T-cell (primary cell): ENCODE measurements around the gene PDZRN3. TPM values are rescaled to one million over a fixed set of nuclear protein-coding genes. Genes with fewer than 3 reads are reported as not detected.
"Not testable (repeated sequence)": the region's sequence is repeated elsewhere in the genome, so short reads cannot be mapped to it uniquely, and the experiment has no call there.

ENCODE experiments used
- ATAC-seq, 4 experiments: fragments of 200-7000 bp in 3 of 4; fragments of 150-1000 bp in 1 of 4; cut with Tn5 transposase; replicated peaks in 1 of 4; 1 replicate in 3 of 4; 2 replicates in 1 of 4; pipeline ENCODE4 v1.10.0; 2021; ENCODE audit warnings: moderate library complexity in 3 of 4, mild to moderate bottlenecking in 2 of 4, moderate number of reproducible peaks in 1 of 4
- CTCF ChIA-PET, 2 donors: fragments of 300-600 bp; sonication (Branson Sonifier 250); formaldehyde crosslinking; loops; one replicate each; lab custom pipeline; 2022; ENCODE audit warnings: antibody characterized with exemption in 2 of 2; lab: Charles Lee
- POLR2A ChIA-PET, 2 donors: fragments of 300-600 bp; sonication (Branson Sonifier 250); formaldehyde crosslinking; loops; one replicate each; lab custom pipeline; 2022; ENCODE audit warnings: antibody characterized with exemption in 2 of 2; lab: Charles Lee
- DNase-seq, 35 experiments: peaks; one replicate each; pipeline versions ENCODE4 v3.0.0 to v3.0.0-alpha.2; 2013 to 2023
- H3K27ac ChIP-seq: one replicate; pipeline ENCODE4 v1.5.1; 2013; ENCODE audit warnings: low read length
- H3K27me3 ChIP-seq, 2 experiments: replicated peaks in 1 of 2; 1 replicate in 1 of 2; 2 replicates in 1 of 2; pipeline versions ENCODE4 v1.6.1 to v1.7.0; 2013; ENCODE audit warnings: low read length in 1 of 2, mixed read lengths in 1 of 2; ENCODE audit not compliant: control insufficient read depth in 2 of 2, insufficient read depth in 2 of 2; ENCODE audit errors: extremely low read depth in 1 of 2
- H3K36me3 ChIP-seq, 2 donors: 1 replicate in 1 of 2; 2 replicates in 1 of 2; pipeline versions ENCODE4 v1.6.1 to v1.7.0; 2013; ENCODE audit warnings: low read length in 1 of 2; ENCODE audit not compliant: control insufficient read depth in 2 of 2, insufficient read depth in 1 of 2; ENCODE audit errors: extremely low read depth in 1 of 2
- H3K4me1 ChIP-seq, 2 experiments: 1 replicate in 1 of 2; 2 replicates in 1 of 2; pipeline versions ENCODE4 v1.6.1 to v1.7.0; 2013; ENCODE audit warnings: low read length in 2 of 2, mixed read lengths in 1 of 2; ENCODE audit not compliant: insufficient read depth in 2 of 2, control insufficient read depth in 1 of 2; ENCODE audit errors: extremely low read depth in 1 of 2
- H3K4me3 ChIP-seq, 2 donors: 1 replicate in 1 of 2; 2 replicates in 1 of 2; pipeline versions ENCODE4 v1.5.1 to v1.7.0; 2013; ENCODE audit warnings: mild to moderate bottlenecking in 2 of 2, low read length in 1 of 2, moderate library complexity in 1 of 2; ENCODE audit not compliant: control insufficient read depth in 1 of 2; ENCODE audit errors: extremely low read depth in 1 of 2
- H3K9me3 ChIP-seq: 2 replicates; pipeline ENCODE4 v1.7.0; 2013
- H3K27ac Mint-ChIP-seq, 2 donors: one replicate each; pipeline ENCODE4 v1.8.0; 2020 to 2021; ENCODE audit warnings: mild to moderate bottlenecking in 2 of 2, mixed read lengths in 2 of 2
- H3K27me3 Mint-ChIP-seq, 2 donors: one replicate each; pipeline ENCODE4 v1.8.0; 2021 to 2022; ENCODE audit warnings: mixed read lengths in 2 of 2
- H3K36me3 Mint-ChIP-seq: one replicate; pipeline ENCODE4 v1.8.0; 2021; ENCODE audit warnings: mixed read lengths
- H3K4me1 Mint-ChIP-seq, 3 donors: one replicate each; pipeline ENCODE4 v1.8.0; 2020 to 2022; ENCODE audit warnings: mixed read lengths in 3 of 3, mild to moderate bottlenecking in 1 of 3
- H3K4me3 Mint-ChIP-seq, 3 donors: one replicate each; pipeline ENCODE4 v1.8.0; 2020 to 2022; ENCODE audit warnings: mild to moderate bottlenecking in 3 of 3, mixed read lengths in 3 of 3, moderate library complexity in 3 of 3
- H3K9me3 Mint-ChIP-seq, 3 donors: one replicate each; pipeline ENCODE4 v1.8.0; 2020 to 2022; ENCODE audit warnings: mixed read lengths in 3 of 3
- WGBS: methylation state at CpG from one replicate; pipeline ENCODE4 v1.1.5; 2013; ENCODE audit warnings: missing lambda C conversion rate; ENCODE audit not compliant: insufficient coverage; 5-methylcytosine and 5-hydroxymethylcytosine counted together
- total RNA-seq, 35 experiments: library from RNA in 6 of 35; stranded (reverse) in 6 of 35; fragments of 120-200 nt in 1 of 35; gene quantifications; one replicate each; pipeline versions ENCODE4 v1.2.1 to v1.2.4 and lab custom pipeline; 2013 to 2026

Gene PDZRN3
- total RNA-seq, 5 donors from 2014 or later (not counting 1 experiment from before 2014, with no cell fraction given), result 0.16 to 0.73 (median 0.18) TPM; not detected in 2

- Mint-ChIP-seq H3K36me3 (no peaks in the 10 kb centered on the region), H3K4me1 (no peaks in the 10 kb centered on the region), H3K27ac (no peak overlapping the region), H3K9me3 (peaks cover 0 to 3% (median 0%) of the 10 kb centered on the region in 3 donors), H3K27me3 (peaks cover 20 to 23% of the 10 kb centered on the region in 2 donors), H3K4me3 (no peak overlapping the region)
- Histone ChIP-seq H3K27ac (no peak overlapping the region), H3K4me3 (no peak overlapping the region), H3K27me3 (peaks cover 0 to 3% of the 10 kb centered on the region in 2 experiments), H3K9me3 (no peaks in the 10 kb centered on the region), H3K36me3 (no peaks in the 10 kb centered on the region), H3K4me1 (no peaks in the 10 kb centered on the region)
- no peak for DNase-seq
- no peak for ATAC-seq
- POLR2A ChIA-PET, result no interaction called here
- CTCF ChIA-PET, result no interaction called here
- WGBS, result 18% methylated on average over 4 of the region's 10 CpGs
Observed at GRCh38 chr3:73571238-73571794, 53.4 kb downstream of the PDZRN3 start.

GRCh38 chr3:73569246-73569760, 55.4 kb downstream of the PDZRN3 start:
- Mint-ChIP-seq H3K9me3 (no peaks in the 10 kb centered on the region), H3K27ac (no peak overlapping the region), H3K4me3 (no peak overlapping the region), H3K36me3 (no peaks in the 10 kb centered on the region), H3K4me1 (no peaks in the 10 kb centered on the region), H3K27me3 (peaks cover 23 to 25% of the 10 kb centered on the region in 2 donors)
- WGBS, result 92% methylated on average over 4 of the region's 8 CpGs
- H3K4me1 ChIP-seq, result no peaks in the 10 kb centered on the region
- DNase-seq (no peak), ATAC-seq (peak in 1 of 4 experiments; percentile 19)
- POLR2A ChIA-PET, result no interaction called here
- no peaks in the 10 kb centered on the region for H3K9me3 ChIP-seq
- H3K36me3 ChIP-seq, result no peaks in the 10 kb centered on the region
- H3K27ac ChIP-seq, result no peak overlapping the region
- H3K4me3 ChIP-seq, result no peak overlapping the region
- peaks cover 0 to 3% of the 10 kb centered on the region in 2 experiments for H3K27me3 ChIP-seq
- CTCF ChIA-PET, result no interaction called here

- POLR2A ChIA-PET, result no interaction called here
Observed at GRCh38 chr3:73568371-73568862, 56.3 kb downstream of the PDZRN3 start.

GRCh38 chr3:73565374-73565773, 59.4 kb downstream of the PDZRN3 start:
- CTCF ChIA-PET, POLR2A ChIA-PET, H3K27me3 ChIP-seq, DNase-seq, H3K36me3 Mint-ChIP-seq, H3K4me1 ChIP-seq, H3K27ac ChIP-seq, H3K4me1 Mint-ChIP-seq, H3K36me3 ChIP-seq, H3K4me3 ChIP-seq, H3K9me3 ChIP-seq, H3K27ac Mint-ChIP-seq, ATAC-seq, H3K9me3 Mint-ChIP-seq, H3K4me3 Mint-ChIP-seq: not testable (repeated sequence)
- H3K27me3 Mint-ChIP-seq, result peaks cover 7 to 18% of the 10 kb centered on the region in 2 donors
- WGBS, result 76% methylated on average over 4 of the region's 12 CpGs

More at GRCh38 chr3:73568371-73568862, 56.3 kb downstream of the PDZRN3 start:
- Mint-ChIP-seq H3K27me3 (peaks cover 21 to 29% of the 10 kb centered on the region in 2 donors), H3K9me3 (no peaks in the 10 kb centered on the region), H3K36me3 (no peaks in the 10 kb centered on the region), H3K4me3 (no peak overlapping the region), H3K4me1 (no peaks in the 10 kb centered on the region), H3K27ac (no peak overlapping the region)
- H3K36me3 ChIP-seq, result no peaks in the 10 kb centered on the region
- no peak overlapping the region for H3K4me3 ChIP-seq
- CTCF ChIA-PET, result no interaction called here
- H3K9me3 ChIP-seq, result no peaks in the 10 kb centered on the region
- no peak for DNase-seq
- H3K27me3 ChIP-seq, result peaks cover 0 to 3% of the 10 kb centered on the region in 2 experiments
- WGBS, result 89% methylated on average over 4 of the region's 5 CpGs
- no peak for ATAC-seq
- no peaks in the 10 kb centered on the region for H3K4me1 ChIP-seq
- H3K27ac ChIP-seq, result no peak overlapping the region

- no peaks in the 10 kb centered on the region for H3K36me3 ChIP-seq
- no peaks in the 10 kb centered on the region for H3K9me3 ChIP-seq
- H3K27ac Mint-ChIP-seq, result no peak overlapping the region
- no peak overlapping the region for H3K4me3 Mint-ChIP-seq
- ChIA-PET POLR2A (no interaction called here), CTCF (no interaction called here)
- H3K4me1 Mint-ChIP-seq, result no peaks in the 10 kb centered on the region
- no peak overlapping the region for H3K27ac ChIP-seq
- H3K27me3 Mint-ChIP-seq, result peaks cover 0 to 10% of the 10 kb centered on the region in 2 donors
- H3K4me3 ChIP-seq, result no peak overlapping the region
- WGBS, result 80% methylated on average over 1 of the region's 3 CpGs
- no peaks in the 10 kb centered on the region for H3K27me3 ChIP-seq
- H3K9me3 Mint-ChIP-seq, result no peaks in the 10 kb centered on the region
- DNase-seq, result no peak
- no peaks in the 10 kb centered on the region for H3K4me1 ChIP-seq
- ATAC-seq, result no peak
- H3K36me3 Mint-ChIP-seq, result no peaks in the 10 kb centered on the region
Observed at GRCh38 chr3:73563896-73564582, 60.7 kb downstream of the PDZRN3 start.

- DNase-seq, result no peak
- H3K27me3 Mint-ChIP-seq, result peaks cover 0 to 10% of the 10 kb centered on the region in 2 donors
- CTCF ChIA-PET, result no interaction called here
- no peaks in the 10 kb centered on the region for H3K36me3 ChIP-seq
- no peak overlapping the region for H3K4me3 Mint-ChIP-seq
- ATAC-seq, result no peak
- H3K9me3 Mint-ChIP-seq, result no peaks in the 10 kb centered on the region
- H3K4me3 ChIP-seq, result no peak overlapping the region
- no peaks in the 10 kb centered on the region for H3K36me3 Mint-ChIP-seq
- no peak overlapping the region for H3K27ac Mint-ChIP-seq
- H3K4me1 ChIP-seq, result no peaks in the 10 kb centered on the region
- no peaks in the 10 kb centered on the region for H3K27me3 ChIP-seq
- no peaks in the 10 kb centered on the region for H3K4me1 Mint-ChIP-seq
- H3K27ac ChIP-seq, result no peak overlapping the region
- WGBS, result 87% methylated on average over 9 of the region's 10 CpGs
- H3K9me3 ChIP-seq, result no peaks in the 10 kb centered on the region
- POLR2A ChIA-PET, result no interaction called here
Observed at GRCh38 chr3:73561494-73561893, 63.2 kb downstream of the PDZRN3 start.
